Measurements from ENCODE around the gene DNAJC5. TPM values are rescaled to one million over a fixed set of nuclear protein-coding genes. Genes with fewer than 3 reads are reported as not detected.
A peak's percentile ranks its signal among the peaks of the same experiment; 100 is the strongest.

The DNAJC5 gene
- total and polyA plus RNA-seq, 9 of the 15 experiments (the other 6 are each of a cell fraction or from before 2014, with no cell fraction given), result 0.95 to 42.8 (median 23.4) TPM

DNA sequence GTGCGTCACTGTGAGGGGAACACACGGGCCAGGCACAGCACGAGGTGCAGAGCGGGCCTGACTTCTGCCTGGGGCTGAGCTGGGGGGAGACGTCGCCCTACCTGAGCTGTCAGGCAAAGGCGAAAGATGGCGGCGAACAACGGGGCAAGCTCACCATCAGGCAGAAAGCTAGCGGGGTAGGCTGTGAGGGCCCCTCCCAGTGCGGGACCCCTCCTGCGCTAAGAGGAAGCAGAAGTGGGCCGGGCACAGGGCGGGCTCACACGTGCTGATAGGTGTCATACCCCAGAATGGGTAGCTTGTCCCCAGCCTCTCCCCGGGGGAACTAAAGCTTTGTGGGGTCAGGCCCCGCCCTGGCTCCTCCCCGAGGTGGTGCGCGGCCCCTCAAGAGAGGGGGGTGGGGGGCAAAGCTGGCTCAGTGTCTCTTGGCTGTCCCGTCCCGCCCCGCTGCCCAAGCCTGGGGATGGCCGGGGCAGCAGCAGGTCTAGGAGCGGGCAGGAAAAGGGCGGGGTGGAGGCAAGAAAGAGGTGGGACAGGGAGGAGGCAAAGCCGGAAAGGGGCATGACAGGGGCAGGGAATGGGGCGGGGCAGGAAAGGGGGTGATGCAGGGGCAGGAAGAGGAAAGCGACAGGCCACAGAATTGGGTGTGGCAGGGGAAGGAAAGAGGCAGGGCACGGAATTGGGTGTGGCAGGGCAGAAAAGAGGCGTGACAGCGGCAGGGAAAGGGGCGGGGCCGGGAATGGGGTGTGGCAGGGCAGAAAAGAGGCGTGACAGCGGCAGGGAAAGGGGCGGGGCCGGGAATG is 46.6 kb downstream of the DNAJC5 start (continued):
- TF ChIP-seq CHD7 (IDR thresholded peaks at IDR 0.05; ENCODE audit: low read depth, low read length) (no peak), RBFOX2 (IDR thresholded peaks at IDR 0.05; ENCODE audit: low read depth, low read length) (no peak), ZNF311 (CRISPR knock-in tag; IDR thresholded peaks at IDR 0.05) (no peak), ETV1 (tag; conservative IDR thresholded peaks at IDR 0.05; ENCODE audit: low read depth) (0 out of 2 replicates have a peak, but pooled peaks have one; percentile 23), TEAD1 (CRISPR knock-in tag; IDR thresholded peaks at IDR 0.05) (0 out of 4 replicates have a peak, but pooled peaks of 1 of the 2 experiments have one; percentile 18), RFX5 (IDR thresholded peaks at IDR 0.05; ENCODE audit: low read depth, low read length) (no peak), GABPB1 (CRISPR knock-in tag; IDR thresholded peaks at IDR 0.05) (peak; percentile 70; the same call in 1 of the 2 replicates), ZNF512 (tag; IDR thresholded peaks at IDR 0.05) (no peak), SP1 (CRISPR knock-in tag; IDR thresholded peaks at IDR 0.05) (peak; percentile 62; the same call in 1 of the 2 replicates), MCM3 (IDR thresholded peaks at IDR 0.05) (no peak), THRB (CRISPR knock-in tag; conservative IDR thresholded peaks at IDR 0.05) (peak; percentile 54; the same call in 1 of the 2 replicates), FOXK1 (CRISPR knock-in tag; IDR thresholded peaks at IDR 0.05; ENCODE audit: borderline replicate concordance) (no peak)
